GM12878 (cell line): ENCODE results near the gene KPNA1. TPM values are rescaled to one million over a fixed set of nuclear protein-coding genes. Genes with fewer than 3 reads are reported as not detected.

Source experiments
- ATF2 ChIP-seq: IDR thresholded peaks from 2 replicates; pipeline ENCODE4 v1.6.1; 2012; ENCODE audit warnings: low read length, inconsistent platforms
- BCL11A ChIP-seq: IDR thresholded peaks from 2 replicates; pipeline ENCODE4 v1.6.1; 2011; ENCODE audit warnings: low read depth, low read length
- CEBPB ChIP-seq, 2 experiments: fragments of 150-350 bp in 1 of 2; IDR thresholded peaks; 2 replicates each; pipeline ENCODE4 v1.6.1; 2012 to 2014; ENCODE audit warnings: low read depth in 2 of 2, low read length in 2 of 2, borderline replicate concordance in 1 of 2, inconsistent platforms in 1 of 2
- DPF2 ChIP-seq: fragments of 450-650 bp; IDR thresholded peaks from 2 replicates; pipeline ENCODE4 v1.6.1; 2017; ENCODE audit warnings: mild to moderate bottlenecking
- E2F8 ChIP-seq: fragments of 450-650 bp; IDR thresholded peaks from 2 replicates; pipeline ENCODE4 v1.6.1; 2018; ENCODE audit warnings: mild to moderate bottlenecking, low read depth, moderate library complexity; ENCODE audit not compliant: partially characterized antibody
- FOXK2 ChIP-seq: fragments of 450-650 bp; IDR thresholded peaks from 2 replicates; pipeline ENCODE4 v1.6.1; 2017; ENCODE audit warnings: mild to moderate bottlenecking, moderate library complexity
- GATAD2B ChIP-seq: fragments of 450-650 bp; conservative IDR thresholded peaks from 2 replicates; pipeline ENCODE4 v1.6.1; 2017; ENCODE audit warnings: low read depth, mild to moderate bottlenecking, moderate library complexity
- HSF1 ChIP-seq: fragments of 150-350 bp; IDR thresholded peaks from 2 replicates; pipeline ENCODE4 v1.6.1; 2014; ENCODE audit warnings: mild to moderate bottlenecking, low read depth, low read length
- IRF4 ChIP-seq: IDR thresholded peaks from 2 replicates; pipeline ENCODE4 v1.6.1; 2011; ENCODE audit warnings: low read depth, low read length
- IRF5 ChIP-seq: fragments of 450-650 bp; IDR thresholded peaks from 2 replicates; pipeline ENCODE4 v1.6.1; 2017; ENCODE audit warnings: borderline replicate concordance
- JUND ChIP-seq: IDR thresholded peaks from 2 replicates; pipeline ENCODE4 v1.6.1; 2012; ENCODE audit warnings: low read depth, mild to moderate bottlenecking, low read length, improper control_type of control experiment, moderate library complexity
- NFXL1 ChIP-seq: fragments of 450-650 bp; IDR thresholded peaks from 2 replicates; pipeline ENCODE4 v1.6.1; 2017; ENCODE audit warnings: antibody characterized with exemption, mild to moderate bottlenecking, borderline replicate concordance
- PML ChIP-seq: IDR thresholded peaks from 2 replicates; pipeline ENCODE4 v1.6.1; 2012; ENCODE audit warnings: low read length, inconsistent platforms
- POLR2AphosphoS2 ChIP-seq: IDR thresholded peaks from 2 replicates; pipeline ENCODE4 v1.6.1; 2011; ENCODE audit warnings: low read depth, mild to moderate bottlenecking, low read length, improper control_type of control experiment, moderate library complexity
- POU2F2 ChIP-seq: IDR thresholded peaks from 3 replicates; pipeline ENCODE4 v1.6.1; 2011; ENCODE audit warnings: low read depth, mild to moderate bottlenecking, low read length, borderline replicate concordance
- RELA ChIP-seq: fragments of 450-650 bp; IDR thresholded peaks from 2 replicates; pipeline ENCODE4 v1.8.0; 2014; ENCODE audit warnings: borderline replicate concordance; ENCODE audit not compliant: partially characterized antibody
- SREBF1 ChIP-seq: IDR thresholded peaks from 2 replicates; pipeline ENCODE4 v1.6.1; 2012; ENCODE audit warnings: mild to moderate bottlenecking, low read length
- SUZ12 ChIP-seq: fragments of 200-600 bp; sonication (generic); IDR thresholded peaks from one replicate; pipeline ENCODE4 v1.6.1; 2018; ENCODE audit warnings: antibody characterized with exemption, mild to moderate bottlenecking; ENCODE audit not compliant: unreplicated experiment
- TAF1 ChIP-seq: IDR thresholded peaks from 2 replicates; pipeline ENCODE4 v1.6.1; 2011; ENCODE audit warnings: mild to moderate bottlenecking, low read depth, low read length, borderline replicate concordance
- TARDBP ChIP-seq: IDR thresholded peaks from 2 replicates; pipeline ENCODE4 v1.6.1; 2016; ENCODE audit warnings: borderline replicate concordance
- TBL1XR1 ChIP-seq: IDR thresholded peaks from 2 replicates; pipeline ENCODE4 v1.6.1; 2012; ENCODE audit warnings: low read depth, low read length, improper control_type of control experiment
- ZBED1 ChIP-seq: IDR thresholded peaks from 2 replicates; pipeline ENCODE4 v1.6.1; 2016; ENCODE audit warnings: borderline replicate concordance
- ZNF24 ChIP-seq: fragments of 450-650 bp; IDR thresholded peaks from 2 replicates; pipeline ENCODE4 v1.6.1; 2017; ENCODE audit warnings: antibody characterized with exemption, mild to moderate bottlenecking
- polyA plus RNA-seq, 11 experiments: library from polyadenylated mRNA; depleted of rRNA in 4 of 11; unstranded in 6 of 11; stranded (reverse) in 5 of 11; fragments of >200 nt; fragmentation: Nextera tagmentation in 4 of 11; fragmentation: Illumina TruSeq in 1 of 11; extraction: Ambion mirVana in 4 of 11; extraction: Trizol in 1 of 11; gene quantifications; 1 replicate in 1 of 11; 2 replicates in 10 of 11; pipeline versions ENCODE4 v1.2.1 to v1.2.3, GENCODE V29; 2011 to 2016; ENCODE audit warnings: inconsistent platforms in 2 of 11, missing spikeins in 2 of 11, low read depth in 1 of 11
- total RNA-seq, 4 experiments: library from RNA; depleted of rRNA in 3 of 4; stranded (reverse); fragments of >200 nt in 3 of 4; fragmentation: Illumina TruSeq in 1 of 4; extraction: Trizol in 1 of 4; gene quantifications; 2 replicates each; pipeline versions ENCODE4 v1.2.1 to v1.2.3, GENCODE V29; 2013 to 2021

The KPNA1 gene
- total and polyA plus RNA-seq, 10 of the 15 experiments (the other 5 are each of a cell fraction or from before 2014, with no cell fraction given), result 8.5 to 52.7 (median 41.0) TPM

- TF ChIP-seq DPF2 (no peak), ZBED1 (no peak), TBL1XR1 (no peak), TAF1 (peak; percentile 90), SUZ12 (no peak), FOXK2 (no peak), PML (peak; percentile 73; the same call in 1 of the 2 replicates), JUND (no peak), NFXL1 (no peak), TARDBP (no peak), RELA (peak; percentile 62), CEBPB (IDR thresholded peaks at IDR 0.05; ENCODE audit: borderline replicate concordance in 1 of 2, low read depth in 2 of 2, low read length in 2 of 2) (no peak), POLR2AphosphoS2 (no peak; the same call in 1 of the 2 replicates), SREBF1 (no peak), GATAD2B (no peak), E2F8 (no peak), HSF1 (no peak), ATF2 (no peak), ZNF24 (no peak), IRF5 (peak; percentile 36; the same call in 1 of the 2 replicates), IRF4 (no peak), POU2F2 (0 out of 3 replicates have a peak, but pooled peaks have one; percentile 19), BCL11A (no peak)
Observed at GRCh38 chr3:122382888-122383666, 131.7 kb downstream of the KPNA1 start, which contains the start of gene MIX23 (continued).
